ENCODE data around the gene GPR82. TPM values are rescaled to one million over a fixed set of nuclear protein-coding genes. Genes with fewer than 3 reads are reported as not detected.

GPR82 gene
- total and polyA plus RNA-seq, 10 of the 15 experiments (the other 5 are each of a cell fraction or from before 2014, with no cell fraction given), result 0.23 to 1.7 (median 0.56) TPM

DNA sequence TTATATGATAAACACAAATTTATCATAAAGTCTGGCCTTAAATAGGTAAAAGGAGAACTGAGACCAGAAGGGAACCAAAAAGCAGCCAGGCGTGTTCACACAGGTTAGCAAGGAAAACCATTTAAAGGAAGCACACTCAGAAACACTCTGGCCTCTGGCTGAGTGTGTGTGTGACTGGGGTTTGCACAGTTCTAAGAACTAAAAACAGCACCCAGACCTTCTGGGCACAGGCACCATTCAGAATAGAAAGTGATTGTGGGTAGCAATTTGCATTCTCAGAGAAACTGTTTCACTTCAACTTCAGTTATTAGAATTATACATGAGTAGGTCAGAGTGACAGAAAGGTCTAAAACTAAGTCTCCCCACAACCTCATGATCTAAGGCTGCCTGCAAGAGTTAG lies 10.0 kb downstream of the GPR82 start (continued):
- no peak for TF ChIP-seq WRNIP1 (IDR thresholded peaks at IDR 0.05; ENCODE audit: borderline replicate concordance, low read depth, low read length)
- TF ChIP-seq, protein P1, sequence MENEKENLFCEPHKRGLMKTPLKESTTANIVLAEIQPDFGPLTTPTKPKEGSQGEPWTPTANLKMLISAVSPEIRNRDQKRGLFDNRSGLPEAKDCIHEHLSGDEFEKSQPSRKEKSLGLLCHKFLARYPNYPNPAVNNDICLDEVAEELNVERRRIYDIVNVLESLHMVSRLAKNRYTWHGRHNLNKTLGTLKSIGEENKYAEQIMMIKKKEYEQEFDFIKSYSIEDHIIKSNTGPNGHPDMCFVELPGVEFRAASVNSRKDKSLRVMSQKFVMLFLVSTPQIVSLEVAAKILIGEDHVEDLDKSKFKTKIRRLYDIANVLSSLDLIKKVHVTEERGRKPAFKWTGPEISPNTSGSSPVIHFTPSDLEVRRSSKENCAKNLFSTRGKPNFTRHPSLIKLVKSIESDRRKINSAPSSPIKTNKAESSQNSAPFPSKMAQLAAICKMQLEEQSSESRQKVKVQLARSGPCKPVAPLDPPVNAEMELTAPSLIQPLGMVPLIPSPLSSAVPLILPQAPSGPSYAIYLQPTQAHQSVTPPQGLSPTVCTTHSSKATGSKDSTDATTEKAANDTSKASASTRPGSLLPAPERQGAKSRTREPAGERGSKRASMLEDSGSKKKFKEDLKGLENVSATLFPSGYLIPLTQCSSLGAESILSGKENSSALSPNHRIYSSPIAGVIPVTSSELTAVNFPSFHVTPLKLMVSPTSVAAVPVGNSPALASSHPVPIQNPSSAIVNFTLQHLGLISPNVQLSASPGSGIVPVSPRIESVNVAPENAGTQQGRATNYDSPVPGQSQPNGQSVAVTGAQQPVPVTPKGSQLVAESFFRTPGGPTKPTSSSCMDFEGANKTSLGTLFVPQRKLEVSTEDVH (IDR thresholded peaks at IDR 0.05; ENCODE audit: low read depth, partially characterized antibody), result no peak
- peak; percentile 92 for TF ChIP-seq IKZF1 (conservative IDR thresholded peaks at IDR 0.05)
- TF ChIP-seq, protein P2, sequence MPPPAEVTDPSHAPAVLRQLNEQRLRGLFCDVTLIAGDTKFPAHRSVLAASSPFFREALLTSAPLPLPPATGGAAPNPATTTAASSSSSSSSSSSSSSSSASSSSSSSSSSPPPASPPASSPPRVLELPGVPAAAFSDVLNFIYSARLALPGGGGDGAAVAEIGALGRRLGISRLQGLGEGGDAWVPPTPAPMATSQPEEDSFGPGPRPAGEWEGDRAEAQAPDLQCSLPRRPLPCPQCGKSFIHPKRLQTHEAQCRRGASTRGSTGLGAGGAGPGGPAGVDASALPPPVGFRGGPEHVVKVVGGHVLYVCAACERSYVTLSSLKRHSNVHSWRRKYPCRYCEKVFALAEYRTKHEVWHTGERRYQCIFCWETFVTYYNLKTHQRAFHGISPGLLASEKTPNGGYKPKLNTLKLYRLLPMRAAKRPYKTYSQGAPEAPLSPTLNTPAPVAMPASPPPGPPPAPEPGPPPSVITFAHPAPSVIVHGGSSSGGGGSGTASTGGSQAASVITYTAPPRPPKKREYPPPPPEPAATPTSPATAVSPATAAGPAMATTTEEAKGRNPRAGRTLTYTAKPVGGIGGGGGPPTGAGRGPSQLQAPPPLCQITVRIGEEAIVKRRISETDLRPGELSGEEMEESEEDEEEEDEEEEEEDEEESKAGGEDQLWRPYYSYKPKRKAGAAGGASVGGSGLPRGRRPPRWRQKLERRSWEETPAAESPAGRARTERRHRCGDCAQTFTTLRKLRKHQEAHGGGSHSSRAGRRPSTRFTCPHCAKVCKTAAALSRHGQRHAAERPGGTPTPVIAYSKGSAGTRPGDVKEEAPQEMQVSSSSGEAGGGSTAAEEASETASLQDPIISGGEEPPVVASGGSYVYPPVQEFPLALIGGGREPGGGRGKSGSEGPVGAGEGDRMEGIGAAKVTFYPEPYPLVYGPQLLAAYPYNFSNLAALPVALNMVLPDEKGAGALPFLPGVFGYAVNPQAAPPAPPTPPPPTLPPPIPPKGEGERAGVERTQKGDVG (CRISPR knock-in tag; IDR thresholded peaks at IDR 0.05), result no peak
- TF ChIP-seq CHD2 (IDR thresholded peaks at IDR 0.05; ENCODE audit: borderline replicate concordance, low read depth, low read length), result peak; percentile 57; the same call in 1 of the 2 replicates
- no peak for TF ChIP-seq CBX3 (IDR thresholded peaks at IDR 0.05; ENCODE audit: borderline replicate concordance, low read depth)

DNA sequence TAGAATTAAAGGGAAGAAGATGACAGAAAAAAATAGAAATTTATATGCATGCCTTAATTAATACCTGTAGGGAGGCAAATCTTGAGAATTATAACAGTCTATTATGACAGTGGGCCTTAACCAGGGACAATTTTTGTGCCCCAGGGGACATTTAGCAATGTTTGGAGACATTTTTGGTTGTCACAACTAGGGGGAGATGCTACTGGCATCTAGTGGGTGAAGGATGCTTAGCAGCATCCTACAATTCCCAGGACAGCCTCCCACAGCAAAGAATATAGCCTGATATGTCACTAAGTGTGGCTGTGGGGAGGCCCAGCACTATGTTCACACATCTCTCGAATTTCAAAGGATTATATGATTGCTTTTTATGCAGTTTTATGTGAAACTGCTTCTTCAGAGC lies 10.5 kb downstream of the GPR82 start:
- TF ChIP-seq SMC3 (IDR thresholded peaks at IDR 0.05; ENCODE audit: borderline replicate concordance, low read length), result peak; percentile 10; the same call in 1 of the 2 replicates
- peak; percentile 62 for TF ChIP-seq RAD21 (IDR thresholded peaks at IDR 0.05; ENCODE audit: insufficient read depth, low read depth, low read length)
- no peak for TF ChIP-seq ZBED1 (IDR thresholded peaks at IDR 0.05; ENCODE audit: borderline replicate concordance)
- TF ChIP-seq KLF5 (IDR thresholded peaks at IDR 0.05; ENCODE audit: partially characterized antibody), result no peak
- TF ChIP-seq, protein P3, sequence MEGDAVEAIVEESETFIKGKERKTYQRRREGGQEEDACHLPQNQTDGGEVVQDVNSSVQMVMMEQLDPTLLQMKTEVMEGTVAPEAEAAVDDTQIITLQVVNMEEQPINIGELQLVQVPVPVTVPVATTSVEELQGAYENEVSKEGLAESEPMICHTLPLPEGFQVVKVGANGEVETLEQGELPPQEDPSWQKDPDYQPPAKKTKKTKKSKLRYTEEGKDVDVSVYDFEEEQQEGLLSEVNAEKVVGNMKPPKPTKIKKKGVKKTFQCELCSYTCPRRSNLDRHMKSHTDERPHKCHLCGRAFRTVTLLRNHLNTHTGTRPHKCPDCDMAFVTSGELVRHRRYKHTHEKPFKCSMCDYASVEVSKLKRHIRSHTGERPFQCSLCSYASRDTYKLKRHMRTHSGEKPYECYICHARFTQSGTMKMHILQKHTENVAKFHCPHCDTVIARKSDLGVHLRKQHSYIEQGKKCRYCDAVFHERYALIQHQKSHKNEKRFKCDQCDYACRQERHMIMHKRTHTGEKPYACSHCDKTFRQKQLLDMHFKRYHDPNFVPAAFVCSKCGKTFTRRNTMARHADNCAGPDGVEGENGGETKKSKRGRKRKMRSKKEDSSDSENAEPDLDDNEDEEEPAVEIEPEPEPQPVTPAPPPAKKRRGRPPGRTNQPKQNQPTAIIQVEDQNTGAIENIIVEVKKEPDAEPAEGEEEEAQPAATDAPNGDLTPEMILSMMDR (IDR thresholded peaks at IDR 0.05 in 2 of 3, conservative IDR thresholded peaks at IDR 0.05 in 1 of 3; ENCODE audit: control insufficient read depth in 2 of 3, extremely low read depth in 1 of 3, insufficient read depth in 1 of 3, low read depth in 3 of 3, low read length in 3 of 3), result peak; percentile 38 to 50 (median 46); a peak in 5 of 6 replicates
- TF ChIP-seq SIN3A (IDR thresholded peaks at IDR 0.05; ENCODE audit: low read depth, low read length), result no peak
- DNase-seq (ENCODE audit: low read depth, low spot score) (no peak), FAIRE-seq (no peak), ATAC-seq (peak; percentile 63)
- WGBS (ENCODE audit: insufficient coverage, insufficient replicate concordance, low lambda C conversion rate, missing lambda C conversion rate), result 0% methylated on average over 1 of the region's 1 CpG
- SMC1A ChIA-PET (ENCODE audit: uncharacterized antibody, unreplicated experiment), result no interaction called here
- peaks cover 10% of the 10 kb centered on the region for H3K4me1 ChIP-seq (ENCODE audit: control insufficient read depth, insufficient read depth, low read length)
- H3K27ac ChIP-seq (ENCODE audit: control insufficient read depth, insufficient read depth), result peak overlapping the region; percentile 28; the same call in 1 of the 2 replicates
- no peak overlapping the region for H3K4me3 ChIP-seq
- POLR2A ChIA-PET, result no interaction called here
- no peak overlapping the region for H3K9ac ChIP-seq (ENCODE audit: control insufficient read depth, insufficient read depth, low read length)
- H3K27me3 ChIP-seq (replicated peaks in 1 of 2; ENCODE audit: control insufficient read depth in 2 of 2, insufficient read depth in 2 of 2, low read length in 1 of 2), result no peaks in the 10 kb centered on the region
- RAD21 ChIA-PET (ENCODE audit: unreplicated experiment), result no interaction called here
- no peaks in the 10 kb centered on the region for H3K79me2 ChIP-seq (ENCODE audit: control insufficient read depth, insufficient read depth, low read length)
- no peaks in the 10 kb centered on the region for H3K36me3 ChIP-seq (ENCODE audit: control insufficient read depth in 2 of 2, insufficient read depth in 2 of 2, low read length in 1 of 2)
- BruUV-seq (replicated peaks), result no TSS peak
- intact Hi-C loops (cut with micrococcal nuclease; ENCODE audit: unreplicated experiment), result loop anchor here (1.0 to 10.0 kb wide), 4 partner anchors 14 to 400 kb away; partner anchors contain the start of gene DDX3X
- no peaks in the 10 kb centered on the region for H4K20me1 ChIP-seq (ENCODE audit: control insufficient read depth, insufficient read depth)
- no peak overlapping the region for H2AFZ ChIP-seq (ENCODE audit: control insufficient read depth, low read depth, low read length)
- in situ Hi-C loops (cut with MboI), result no loop called here
- H3K4me2 ChIP-seq (ENCODE audit: control insufficient read depth, insufficient read depth), result peak overlapping the region; percentile 56
- H3K9me3 ChIP-seq (replicated peaks; ENCODE audit: control insufficient read depth, insufficient read depth, low read length), result no peaks in the 10 kb centered on the region
- CTCF ChIA-PET, result interaction anchor here (1.2 kb wide), 1 partner anchor 11 kb away, joined by 5 read pairs; the partner anchor contains the start of gene GPR82

Measured in GM12878 (cell line).